Ishikawa (cell line): ENCODE data around the gene SYT3.

Experiments
- CEBPB ChIP-seq: IDR thresholded peaks from 2 replicates; pipeline ENCODE4 v1.6.1; 2012
- CREB1 ChIP-seq: IDR thresholded peaks from 2 replicates; pipeline ENCODE4 v1.6.1; 2012; ENCODE audit warnings: low read depth
- EGR1 ChIP-seq: IDR thresholded peaks from 2 replicates; pipeline ENCODE4 v1.6.1; 2012
- EP300 ChIP-seq: IDR thresholded peaks from 2 replicates; pipeline ENCODE4 v1.6.1; 2012; ENCODE audit warnings: borderline replicate concordance
- FOXM1 ChIP-seq: IDR thresholded peaks from 2 replicates; pipeline ENCODE4 v1.6.1; 2012; ENCODE audit warnings: low read depth, borderline replicate concordance
- NFIC ChIP-seq: IDR thresholded peaks from 2 replicates; pipeline ENCODE4 v1.6.1; 2012
- RAD21 ChIP-seq: IDR thresholded peaks from 2 replicates; pipeline ENCODE4 v1.6.1; 2012; ENCODE audit warnings: low read depth
- REST ChIP-seq: IDR thresholded peaks from 2 replicates; pipeline ENCODE4 v1.6.1; 2012; ENCODE audit warnings: low read depth, mild to moderate bottlenecking
- TAF1 ChIP-seq: IDR thresholded peaks from 2 replicates; pipeline ENCODE4 v1.6.1; 2012; ENCODE audit warnings: low read depth, mild to moderate bottlenecking
- TCF12 ChIP-seq: IDR thresholded peaks from 2 replicates; pipeline ENCODE4 v1.6.1; 2012; ENCODE audit warnings: low read depth
- TEAD4 ChIP-seq: IDR thresholded peaks from 2 replicates; pipeline ENCODE4 v1.6.1; 2012
- USF1 ChIP-seq: IDR thresholded peaks from 2 replicates; pipeline ENCODE4 v1.6.1; 2012
- YY1 ChIP-seq: IDR thresholded peaks from 2 replicates; pipeline ENCODE4 v1.6.1; 2012; ENCODE audit warnings: low read depth
- ZBTB7A ChIP-seq: IDR thresholded peaks from 2 replicates; pipeline ENCODE4 v1.6.1; 2012; ENCODE audit warnings: low read depth
- TF ChIP-seq, protein P1 (sequence below): IDR thresholded peaks from 2 replicates; pipeline ENCODE4 v1.6.1; 2012

Gene SYT3

GRCh38 chr19:50633973-50634372 is 5.7 kb downstream of the SYT3 start:
- no peak for TF ChIP-seq RAD21
- no peak for TF ChIP-seq USF1
- TF ChIP-seq TCF12 = no peak
- TF ChIP-seq REST = no peak
- TF ChIP-seq TAF1 = no peak
- TF ChIP-seq TEAD4 = no peak
- no peak for TF ChIP-seq NFIC
- TF ChIP-seq EGR1 = no peak

DNA sequence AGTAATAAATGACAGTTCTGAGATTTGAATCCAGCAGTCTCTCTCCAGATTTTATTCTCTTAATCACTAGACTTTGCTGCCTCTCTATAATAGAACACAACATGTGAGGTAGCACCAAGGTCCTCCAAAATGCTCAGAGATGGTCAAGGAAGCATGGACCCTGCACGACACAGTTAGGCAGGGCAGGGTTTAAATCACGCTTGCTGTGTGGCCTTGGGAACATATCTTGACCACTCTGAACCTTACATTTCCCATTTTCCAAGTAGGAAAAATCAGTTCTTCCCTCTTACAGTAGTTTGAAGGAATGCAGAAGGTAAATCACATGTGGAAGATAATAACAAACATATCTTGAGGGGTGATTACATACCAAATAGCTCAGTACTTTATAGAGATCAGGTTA is 6.3 kb downstream of the SYT3 start:
- TF ChIP-seq RAD21 (no peak), TEAD4 (no peak), TCF12 (no peak), EGR1 (no peak), TAF1 (no peak), ZBTB7A (no peak), EP300 (no peak), NFIC (no peak), CEBPB (no peak), YY1 (no peak), USF1 (no peak), REST (no peak), CREB1 (no peak), FOXM1 (no peak)
- TF ChIP-seq, protein P1, sequence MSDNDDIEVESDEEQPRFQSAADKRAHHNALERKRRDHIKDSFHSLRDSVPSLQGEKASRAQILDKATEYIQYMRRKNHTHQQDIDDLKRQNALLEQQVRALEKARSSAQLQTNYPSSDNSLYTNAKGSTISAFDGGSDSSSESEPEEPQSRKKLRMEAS = no peak

DNA sequence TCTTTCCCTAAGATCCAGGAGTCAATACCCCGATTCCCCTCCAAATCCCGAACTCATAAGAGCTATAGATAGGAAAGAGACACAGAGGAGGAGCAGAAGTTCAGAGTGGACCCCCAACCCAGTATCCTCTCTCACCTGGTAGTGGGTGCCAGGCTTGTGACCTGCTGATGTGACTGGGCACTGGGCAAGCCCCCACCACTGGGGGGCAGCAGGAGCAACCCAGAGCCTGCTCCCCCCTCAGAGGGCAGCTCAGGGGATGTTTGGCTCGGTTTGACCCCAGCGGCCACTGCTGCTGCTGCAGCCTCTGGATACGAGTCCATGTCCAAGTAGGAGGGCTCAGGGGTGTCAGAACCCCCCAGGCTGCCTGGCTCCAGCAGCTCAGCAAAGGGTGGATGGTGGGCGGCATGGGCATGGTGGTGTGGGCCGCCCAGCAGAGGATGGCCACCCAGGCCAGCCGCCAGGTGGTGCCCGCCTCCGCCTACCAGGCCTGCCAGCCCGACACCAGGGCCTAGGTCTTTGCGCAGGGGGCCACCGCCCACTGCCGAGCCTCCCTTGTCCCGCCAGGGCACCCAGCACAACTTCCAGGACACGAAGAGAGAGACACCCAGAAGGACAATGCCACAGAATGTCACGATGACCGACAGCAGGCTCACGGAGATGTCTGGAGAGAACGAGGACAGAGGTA is 7.4 kb downstream of the SYT3 start:
- TF ChIP-seq YY1 (no peak), EP300 (no peak), EGR1 (no peak), FOXM1 (no peak), REST (no peak), NFIC (no peak), RAD21 (no peak), TAF1 (no peak), ZBTB7A (no peak), TCF12 (no peak), USF1 (no peak), CREB1 (no peak), CEBPB (no peak), TEAD4 (no peak)

DNA sequence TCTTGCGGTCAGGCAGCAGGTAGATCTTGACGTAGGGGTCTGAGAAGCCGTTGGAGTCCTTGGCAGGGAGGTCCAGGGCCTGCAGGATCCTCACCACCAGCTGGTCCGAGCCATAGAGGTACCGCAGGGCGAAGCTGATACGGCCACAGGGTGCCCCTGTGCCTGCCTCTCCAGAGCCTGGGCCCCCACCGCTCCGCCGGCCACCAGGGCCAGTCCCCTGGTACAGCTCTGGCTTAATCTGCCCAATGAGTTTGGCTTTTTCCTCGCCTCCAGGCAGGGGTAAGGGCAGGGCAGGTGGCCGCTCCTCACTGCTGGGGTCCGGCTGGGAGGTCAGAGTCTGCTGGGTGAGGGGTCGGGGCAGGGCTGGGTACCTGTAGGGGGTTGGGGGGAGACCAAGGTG is 9.9 kb downstream of the SYT3 start:
- TF ChIP-seq EP300 (no peak), ZBTB7A (no peak), TCF12 (no peak), RAD21 (no peak), CEBPB (no peak), YY1 (no peak), TAF1 (no peak), CREB1 (no peak), REST (no peak), TEAD4 (no peak), FOXM1 (no peak)
